HTR-8/SVneo (cell line): ENCODE data around the gene REPIN1.

Experiments used
- DNase-seq: peaks from one replicate; pipeline ENCODE4 v3.0.0; 2011; ENCODE audit warnings: low spot score, mixed read lengths; ENCODE audit not compliant: insufficient read length
- FAIRE-seq: peaks from 2 replicates; lab custom pipeline; 2011; peaks lifted over from hg19 to GRCh38; lab: Jason Lieb, UNC

REPIN1 gene

GRCh38 chr7:150368096-150368883 lies at the start of gene REPIN1:
TSS of gene REPIN1 (plus strand) at chr7:150368822. CDS start at chr7:150369712, 890 bp downstream.
- DNase-seq (peak; percentile 69), FAIRE-seq (no peak)

- FAIRE-seq, result no peak
- no peak for DNase-seq
Measured at GRCh38 chr7:150321788-150322113, 46.9 kb upstream of the REPIN1 start.

GRCh38 chr7:150322114-150322832 lies 46.3 kb upstream of the REPIN1 start:
- no peak for DNase-seq
- no peak for FAIRE-seq

- no peak for FAIRE-seq
- no peak for DNase-seq
Measured at GRCh38 chr7:150322833-150323681, 45.6 kb upstream of the REPIN1 start, which contains the start of the genes ACTR3C and LRRC61. TSS of gene ACTR3C (minus strand) at chr7:150323545. CDS start at chr7:150295296, 28,249 bp downstream. TSS of gene LRRC61 (plus strand) at chr7:150323355. CDS start at chr7:150336862, 13,507 bp downstream.

- no peak for FAIRE-seq
- no peak for DNase-seq
Measured at GRCh38 chr7:150323682-150324372, 44.8 kb upstream of the REPIN1 start.

- DNase-seq (no peak), FAIRE-seq (no peak)
Measured at GRCh38 chr7:150324373-150324961, 44.2 kb upstream of the REPIN1 start.

GRCh38 chr7:150325110-150325611 lies 43.5 kb upstream of the REPIN1 start:
- FAIRE-seq, result no peak
- DNase-seq, result no peak

GRCh38 chr7:150325901-150326300 lies 42.7 kb upstream of the REPIN1 start:
- DNase-seq (no peak), FAIRE-seq (no peak)

GRCh38 chr7:150326657-150327268 lies 41.9 kb upstream of the REPIN1 start:
- FAIRE-seq (no peak), DNase-seq (no peak)

GRCh38 chr7:150327308-150327707 lies 41.3 kb upstream of the REPIN1 start:
- no peak for FAIRE-seq
- DNase-seq, result no peak

GRCh38 chr7:150329331-150330120 lies 39.1 kb upstream of the REPIN1 start:
- DNase-seq (no peak), FAIRE-seq (no peak)

GRCh38 chr7:150330211-150330885 lies 38.3 kb upstream of the REPIN1 start:
- DNase-seq (no peak), FAIRE-seq (no peak)

GRCh38 chr7:150332852-150333635 lies 35.6 kb upstream of the REPIN1 start:
- FAIRE-seq (no peak), DNase-seq (no peak)

GRCh38 chr7:150333659-150334058 lies 35.0 kb upstream of the REPIN1 start:
- FAIRE-seq (no peak), DNase-seq (no peak)

- FAIRE-seq, result no peak
- no peak for DNase-seq
Measured at GRCh38 chr7:150334108-150334507, 34.5 kb upstream of the REPIN1 start.

- FAIRE-seq (no peak), DNase-seq (no peak)
Measured at GRCh38 chr7:150335108-150335773, 33.4 kb upstream of the REPIN1 start.

GRCh38 chr7:150335774-150336112 lies 32.9 kb upstream of the REPIN1 start:
- FAIRE-seq, result no peak
- no peak for DNase-seq
